ENCODE measurements around the gene SMAD3.
A peak's percentile ranks its signal among the peaks of the same experiment; 100 is the strongest.
"Not testable (repeated sequence)": the region's sequence is repeated elsewhere in the genome, so short reads cannot be mapped to it uniquely, and the experiment has no call there.

SMAD3 gene

DNA sequence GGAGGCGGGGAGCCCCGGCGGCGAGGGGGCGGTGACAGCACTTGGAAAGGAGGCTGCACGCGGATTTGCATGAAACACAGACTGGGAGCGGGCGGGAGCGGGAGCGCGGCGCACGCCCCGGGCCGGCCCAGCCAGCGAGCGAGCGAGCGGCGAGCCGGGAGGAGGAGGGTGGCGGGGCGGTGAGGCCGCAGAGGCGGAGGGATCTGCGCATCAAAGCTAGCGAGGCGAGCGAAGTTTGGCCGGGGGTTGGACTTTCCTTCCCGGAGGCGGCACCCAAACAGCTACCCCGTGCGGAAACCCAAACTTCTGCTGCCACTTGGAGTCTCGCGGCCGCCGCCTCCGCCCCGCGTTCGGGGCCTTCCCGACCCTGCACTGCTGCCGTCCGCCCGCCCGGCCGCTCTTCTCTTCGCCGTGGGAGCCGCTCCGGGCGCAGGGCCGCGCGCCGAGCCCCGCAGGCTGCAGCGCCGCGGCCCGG, at the start of gene SMAD3:
SMAD3 (plus strand) TSS at position 72 of the 475 bp plus-strand sequence. CDS start 553 bp downstream, outside the sequence.
- H3K4me3 ChIP-seq (ENCODE audit: low read length), result peak within 1 kb of the TSS; percentile 79
- TF ChIP-seq ZNF274 (IDR thresholded peaks at IDR 0.05; ENCODE audit: low read depth, low read length), result no peak

DNA sequence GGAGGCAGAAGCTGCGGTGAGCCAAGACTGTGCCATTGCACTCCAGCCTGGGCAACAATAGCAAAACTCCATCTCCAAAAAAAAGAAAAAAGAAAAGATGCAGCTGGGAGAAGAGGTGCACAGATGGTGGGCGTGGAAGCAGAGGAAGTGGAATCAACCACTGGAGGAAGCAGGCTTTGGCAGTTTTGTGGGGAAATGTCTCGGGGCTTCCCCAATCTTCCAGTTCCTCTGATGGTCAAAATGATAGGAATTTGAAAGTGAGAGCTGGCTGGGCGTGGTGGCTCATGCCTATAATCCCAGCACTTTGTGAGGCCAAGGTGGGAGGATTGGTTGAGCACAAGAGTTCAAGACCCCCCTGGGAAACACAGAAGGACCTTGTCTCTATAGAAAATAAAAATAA, 48.1 kb upstream of the SMAD3 start:
- no peak for TF ChIP-seq ZNF274 (IDR thresholded peaks at IDR 0.05; ENCODE audit: low read depth, low read length)

GRCh38 chr15:67018026-67018425, 47.4 kb upstream of the SMAD3 start:
- H3K4me3 ChIP-seq (ENCODE audit: low read length), result no peak overlapping the region
- no peak for TF ChIP-seq ZNF274 (IDR thresholded peaks at IDR 0.05; ENCODE audit: low read depth, low read length)

More for the DNA sequence above, 48.1 kb upstream of the SMAD3 start:
- H3K4me3 ChIP-seq (ENCODE audit: low read length), result no peak overlapping the region

- H3K4me3 ChIP-seq (ENCODE audit: low read length), result no peak overlapping the region
- no peak for TF ChIP-seq ZNF274 (IDR thresholded peaks at IDR 0.05; ENCODE audit: low read depth, low read length)
These were observed 47.0 kb upstream of the SMAD3 start for GRCh38 chr15:67018441-67018840.

- TF ChIP-seq ZNF274 (IDR thresholded peaks at IDR 0.05; ENCODE audit: low read depth, low read length), result no peak
- H3K4me3 ChIP-seq (ENCODE audit: low read length), result no peak overlapping the region
These were observed 46.3 kb upstream of the SMAD3 start for GRCh38 chr15:67019069-67019468.

DNA sequence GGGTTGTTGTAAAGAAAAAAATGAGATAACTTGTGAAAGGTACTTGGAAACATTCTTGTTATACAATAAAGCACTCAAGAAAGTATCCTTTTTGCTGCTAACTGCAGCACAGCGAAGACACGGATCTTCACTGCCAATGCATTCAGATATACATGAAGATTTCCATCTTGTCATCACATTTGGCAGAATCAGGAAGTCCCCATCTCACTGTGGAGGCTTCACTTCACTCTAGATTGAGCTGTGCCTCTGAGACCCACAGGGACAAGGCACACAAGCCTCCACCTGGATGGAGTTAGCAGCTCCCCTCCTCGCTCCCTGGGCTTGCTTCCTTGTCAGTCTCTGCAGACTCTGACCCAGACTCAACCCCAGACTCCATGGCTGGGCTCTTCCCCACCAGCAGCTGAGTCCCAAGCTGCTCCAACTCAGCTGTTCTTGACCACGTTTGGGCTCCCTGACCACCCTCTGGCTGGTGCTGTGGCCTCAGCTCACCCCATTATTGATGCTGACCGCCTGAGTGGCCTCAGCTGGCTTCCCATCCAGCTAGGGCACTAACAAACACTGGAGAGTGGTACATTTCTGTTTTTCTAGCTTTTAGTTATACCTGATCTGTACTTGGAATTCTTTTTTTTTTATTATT, 45.4 kb upstream of the SMAD3 start:
- no peak overlapping the region for H3K4me3 ChIP-seq (ENCODE audit: low read length)
- TF ChIP-seq ZNF274 (IDR thresholded peaks at IDR 0.05; ENCODE audit: low read depth, low read length), result no peak

- not testable (repeated sequence) for H3K4me3 ChIP-seq (ENCODE audit: low read length)
These were observed 44.7 kb upstream of the SMAD3 start for GRCh38 chr15:67020668-67021067.

DNA sequence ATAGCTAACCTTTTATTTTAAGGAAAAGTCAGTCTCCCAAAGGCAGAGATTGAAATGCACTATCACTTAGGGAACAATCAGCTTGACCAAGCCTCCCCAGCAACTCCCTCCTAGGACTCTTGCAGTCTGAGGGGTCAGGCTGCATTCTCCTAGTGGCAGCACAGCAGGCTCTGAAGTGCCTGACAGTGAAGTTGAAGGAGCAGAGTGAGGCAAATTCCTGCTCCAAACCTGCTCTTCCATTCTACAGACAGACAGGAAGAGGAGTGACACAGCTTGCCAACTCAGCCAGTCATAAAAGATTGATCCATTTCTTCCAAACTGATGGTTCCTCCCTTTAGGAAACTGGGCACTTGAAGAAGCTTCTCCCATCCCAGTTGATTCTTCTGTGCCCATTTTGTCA, 43.9 kb upstream of the SMAD3 start:
- H3K4me3 ChIP-seq (ENCODE audit: low read length), result no peak overlapping the region
- TF ChIP-seq ZNF274 (IDR thresholded peaks at IDR 0.05; ENCODE audit: low read depth, low read length), result no peak

- TF ChIP-seq ZNF274 (IDR thresholded peaks at IDR 0.05; ENCODE audit: low read depth, low read length), result no peak
- no peak overlapping the region for H3K4me3 ChIP-seq (ENCODE audit: low read length)
These were observed 42.8 kb upstream of the SMAD3 start for GRCh38 chr15:67022587-67023105.

DNA sequence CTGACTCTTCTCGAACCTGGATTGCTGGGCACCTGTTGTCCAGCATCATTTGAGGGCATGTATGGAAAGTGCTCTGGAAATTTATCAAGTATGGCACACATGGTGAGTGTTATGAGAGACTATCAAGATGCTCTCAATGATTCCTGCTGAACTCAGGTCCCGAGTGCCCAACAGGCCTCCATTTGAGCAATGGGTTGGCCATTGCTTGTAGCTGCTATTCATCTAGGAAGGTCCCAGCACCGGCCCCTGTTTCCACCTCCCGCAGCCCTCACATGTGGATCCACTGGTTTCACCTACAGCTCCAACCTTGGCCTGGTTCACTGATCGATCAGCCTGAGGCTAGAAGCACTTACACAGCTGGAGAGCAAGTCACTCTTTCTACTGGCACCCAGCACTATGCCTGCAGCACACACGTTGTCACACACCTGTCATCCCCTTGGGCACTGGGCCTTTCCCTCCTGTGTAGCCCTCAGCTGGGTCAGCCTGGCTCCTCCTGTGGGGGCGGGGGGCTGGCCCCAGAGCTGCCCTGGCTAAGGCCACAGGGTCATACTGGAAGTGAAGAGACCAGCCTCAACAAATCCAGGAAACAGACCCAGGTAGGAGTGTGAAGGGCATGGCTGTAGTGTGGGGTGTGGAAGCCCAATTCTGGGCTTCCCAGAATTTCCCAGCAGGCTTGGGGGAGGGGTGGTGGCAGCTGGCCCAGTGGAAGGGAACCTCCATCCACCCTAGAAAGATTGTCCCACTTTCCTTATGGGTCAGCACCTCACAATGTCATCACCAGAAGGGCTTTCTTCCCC, 41.7 kb upstream of the SMAD3 start:
- TF ChIP-seq ZNF274 (IDR thresholded peaks at IDR 0.05; ENCODE audit: low read depth, low read length), result no peak
- H3K4me3 ChIP-seq (ENCODE audit: low read length), result no peak overlapping the region

- no peak for TF ChIP-seq ZNF274 (IDR thresholded peaks at IDR 0.05; ENCODE audit: low read depth, low read length)
- H3K4me3 ChIP-seq (ENCODE audit: low read length), result no peak overlapping the region; the same call in 1 of the 2 replicates
These were observed 40.9 kb upstream of the SMAD3 start for GRCh38 chr15:67024314-67024997.

GRCh38 chr15:67024998-67025368, 40.4 kb upstream of the SMAD3 start:
- TF ChIP-seq ZNF274 (IDR thresholded peaks at IDR 0.05; ENCODE audit: low read depth, low read length), result no peak
- H3K4me3 ChIP-seq (ENCODE audit: low read length), result no peak overlapping the region; the same call in 1 of the 2 replicates

DNA sequence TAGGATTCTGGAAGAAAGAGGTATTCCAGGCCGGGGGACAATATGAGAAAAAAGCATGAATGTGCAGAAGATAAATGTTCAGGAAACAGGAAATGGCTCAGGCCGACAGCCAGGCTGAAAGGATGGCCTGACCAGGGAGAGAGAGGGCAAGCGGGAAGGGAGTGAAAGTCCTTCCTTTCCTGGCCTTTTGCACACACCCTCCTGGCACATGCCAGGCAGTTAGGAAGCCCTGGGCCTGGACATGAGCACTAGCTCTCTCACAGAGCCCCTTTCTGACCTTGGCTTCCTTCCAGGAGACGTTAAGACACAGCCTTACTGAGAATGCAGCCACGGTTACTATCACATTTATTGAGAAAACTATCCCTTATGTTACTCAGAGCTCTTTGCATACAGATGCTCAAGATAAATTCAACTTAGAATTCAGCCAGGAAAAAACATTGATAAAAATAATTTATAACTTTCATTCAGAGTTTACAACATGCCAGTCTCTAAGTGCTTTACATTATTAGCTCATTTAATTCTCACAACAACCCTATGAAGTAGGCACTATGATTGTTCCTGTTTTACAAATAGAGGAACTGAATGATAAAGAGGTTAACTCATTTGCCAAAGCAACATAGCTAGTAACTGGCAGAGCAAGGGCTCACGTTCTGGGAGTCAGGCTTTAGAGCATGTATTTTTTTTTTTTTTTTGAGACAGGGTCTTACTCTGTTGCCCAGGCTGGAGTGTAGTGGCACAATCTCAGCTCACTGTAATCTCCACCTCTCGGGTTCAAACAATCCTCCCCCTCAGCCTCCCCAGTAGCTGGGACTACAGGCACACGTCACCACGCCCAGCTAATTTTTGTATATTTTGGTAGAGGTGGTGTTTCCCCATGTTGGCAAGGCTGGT, 39.4 kb upstream of the SMAD3 start:
- no peak for TF ChIP-seq ZNF274 (IDR thresholded peaks at IDR 0.05; ENCODE audit: low read depth, low read length)
- H3K4me3 ChIP-seq (ENCODE audit: low read length), result no peak overlapping the region

DNA sequence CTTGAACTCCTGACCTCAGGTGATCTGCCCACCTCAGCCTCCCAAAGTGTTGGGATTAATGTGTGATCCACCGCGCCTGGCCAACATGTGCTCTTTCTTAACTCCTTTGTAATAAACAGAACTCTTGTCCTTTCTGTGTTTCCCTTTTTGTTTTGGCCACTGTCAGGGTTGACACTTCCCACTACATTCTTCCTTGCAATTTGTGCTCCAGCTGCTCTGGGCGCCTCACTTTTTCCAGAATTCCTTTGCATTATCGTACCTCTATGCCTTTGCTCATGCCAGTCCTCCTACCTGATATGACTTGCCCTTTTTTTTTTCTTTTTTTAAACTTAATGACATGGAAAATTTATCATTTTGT, 38.8 kb upstream of the SMAD3 start:
- TF ChIP-seq ZNF274 (IDR thresholded peaks at IDR 0.05; ENCODE audit: low read depth, low read length), result no peak
- no peak overlapping the region for H3K4me3 ChIP-seq (ENCODE audit: low read length)

DNA sequence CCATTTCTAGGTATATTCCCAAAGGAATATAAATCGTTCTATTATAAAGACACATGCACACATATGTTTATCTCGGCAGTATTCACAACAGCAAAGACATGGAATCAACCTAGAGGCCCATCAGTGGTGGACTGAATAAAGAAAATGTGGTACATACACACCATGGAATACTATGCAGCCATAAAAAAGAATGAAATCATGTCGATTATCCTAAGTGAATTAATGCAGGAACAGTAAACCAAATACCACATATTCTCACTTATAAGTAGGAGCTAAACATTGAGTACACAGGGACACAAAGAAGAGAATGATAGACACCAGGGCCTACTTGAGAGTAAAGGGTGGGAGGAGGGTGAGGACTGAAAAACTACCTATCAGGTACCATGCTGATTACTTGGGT, 37.0 kb upstream of the SMAD3 start:
- not testable (repeated sequence) for H3K4me3 ChIP-seq (ENCODE audit: low read length)

All from GM08714 (cell line).